Measurements from ENCODE around the gene KIAA0513.
A peak's percentile ranks its signal among the peaks of the same experiment; 100 is the strongest.

Gene KIAA0513

GRCh38 chr16:85027349-85027957 is at the start of gene KIAA0513:
KIAA0513 (plus strand) TSS chr16:85027795; CDS start chr16:85067072, 39,277 bp downstream.
- DNase-seq, result peak; percentile 70 to 87

- DNase-seq, result no peak
These were observed 48.1 kb upstream of the KIAA0513 start for GRCh38 chr16:84979516-84979915.

GRCh38 chr16:84982434-84982833 is 45.2 kb upstream of the KIAA0513 start:
- DNase-seq, result no peak

- DNase-seq, result no peak
These were observed 42.2 kb upstream of the KIAA0513 start for GRCh38 chr16:84985079-84986065.

- no peak for DNase-seq
These were observed 41.5 kb upstream of the KIAA0513 start for GRCh38 chr16:84986102-84986501.

- DNase-seq, result no peak
These were observed 40.7 kb upstream of the KIAA0513 start for GRCh38 chr16:84986879-84987278.

- no peak for DNase-seq
These were observed 39.1 kb upstream of the KIAA0513 start for GRCh38 chr16:84988328-84989080.

GRCh38 chr16:84989749-84990620 is 37.6 kb upstream of the KIAA0513 start:
- DNase-seq, result no peak

GRCh38 chr16:84990782-84991181 is 36.8 kb upstream of the KIAA0513 start:
- no peak for DNase-seq

- DNase-seq, result no peak
These were observed 34.9 kb upstream of the KIAA0513 start for GRCh38 chr16:84992717-84993075.

- no peak for DNase-seq
These were observed 33.7 kb upstream of the KIAA0513 start for GRCh38 chr16:84993926-84994325.

GRCh38 chr16:84995663-84996062 is 31.9 kb upstream of the KIAA0513 start:
- DNase-seq, result no peak

- DNase-seq, result no peak
These were observed 31.2 kb upstream of the KIAA0513 start for GRCh38 chr16:84996365-84996764.

- no peak for DNase-seq
These were observed 28.4 kb upstream of the KIAA0513 start for GRCh38 chr16:84999200-84999599.

GRCh38 chr16:84999857-85000480 is 27.6 kb upstream of the KIAA0513 start:
- no peak for DNase-seq

GRCh38 chr16:85002099-85002541 is 25.5 kb upstream of the KIAA0513 start:
- no peak for DNase-seq

- no peak for DNase-seq
These were observed 25.0 kb upstream of the KIAA0513 start for GRCh38 chr16:85002608-85003007.

GRCh38 chr16:85003076-85003475 is 24.5 kb upstream of the KIAA0513 start:
- no peak for DNase-seq

GRCh38 chr16:85003725-85004586 is 23.6 kb upstream of the KIAA0513 start:
- DNase-seq, result no peak

GRCh38 chr16:85004587-85005205 is 22.9 kb upstream of the KIAA0513 start:
- DNase-seq, result no peak
